Neural progenitor cell (in vitro differentiated cells): ENCODE results near the gene NAV1. TPM values are rescaled to one million over a fixed set of nuclear protein-coding genes. Genes with fewer than 3 reads are reported as not detected.
A peak's percentile ranks its signal among the peaks of the same experiment; 100 is the strongest.

Experiments
- DNase-seq: peaks from one replicate; pipeline ENCODE4 v3.0.0-alpha.2; 2016; ENCODE audit warnings: low spot score
- H2AFZ ChIP-seq: fragments of 200-600 bp; sonication (generic); replicated peaks from 2 replicates; pipeline ENCODE4 v1.6.1; 2016; ENCODE audit warnings: antibody characterized with exemption
- H3F3A ChIP-seq: fragments of 200-600 bp; sonication (generic); 2 replicates; pipeline ENCODE4 v1.6.1; 2016; ENCODE audit warnings: antibody characterized with exemption, low read depth
- H3K27ac ChIP-seq: fragments of 200-600 bp; sonication (generic); 2 replicates; pipeline ENCODE4 v1.5.1; 2016; ENCODE audit warnings: mild to moderate bottlenecking
- H3K27me3 ChIP-seq: fragments of 200-600 bp; sonication (generic); 2 replicates; pipeline ENCODE4 v1.6.1; 2016; ENCODE audit warnings: mild to moderate bottlenecking, moderate library complexity
- H3K36me3 ChIP-seq: fragments of 200-600 bp; sonication (generic); 2 replicates; pipeline ENCODE4 v1.5.1; 2016
- H3K4me1 ChIP-seq: fragments of 200-600 bp; sonication (generic); 2 replicates; pipeline ENCODE4 v1.6.1; 2016; ENCODE audit warnings: mixed run types
- H3K4me2 ChIP-seq: fragments of 200-600 bp; sonication (generic); 2 replicates; pipeline ENCODE4 v1.6.1; 2016
- H3K4me3 ChIP-seq: fragments of 200-600 bp; sonication (generic); 2 replicates; pipeline ENCODE4 v1.5.1; 2016
- H3K79me2 ChIP-seq: fragments of 200-600 bp; sonication (generic); 2 replicates; pipeline ENCODE4 v1.6.1; 2016; ENCODE audit warnings: low read depth
- H3K9ac ChIP-seq: fragments of 200-600 bp; sonication (generic); 2 replicates; pipeline ENCODE4 v1.6.1; 2016
- H3K9me3 ChIP-seq: fragments of 200-600 bp; sonication (generic); 2 replicates; pipeline ENCODE4 v1.5.1; 2016; ENCODE audit warnings: low read depth
- H4K20me1 ChIP-seq: fragments of 200-600 bp; sonication (generic); 2 replicates; pipeline ENCODE4 v1.6.1; 2016; ENCODE audit warnings: low read depth
- H3K27ac Mint-ChIP-seq: 3 replicates; pipeline ENCODE4 v1.8.0; 2021; ENCODE audit warnings: mixed read lengths
- H3K27me3 Mint-ChIP-seq: 2 replicates; pipeline ENCODE4 v1.8.0; 2022; ENCODE audit warnings: low read depth, mild to moderate bottlenecking, inconsistent platforms, moderate library complexity, mixed read lengths; ENCODE audit not compliant: insufficient read depth
- H3K36me3 Mint-ChIP-seq: 3 replicates; pipeline ENCODE4 v1.8.0; 2021; ENCODE audit warnings: mixed read lengths
- H3K4me1 Mint-ChIP-seq: 3 replicates; pipeline ENCODE4 v1.8.0; 2021; ENCODE audit warnings: mixed read lengths
- H3K4me3 Mint-ChIP-seq: 3 replicates; pipeline ENCODE4 v1.8.0; 2021; ENCODE audit warnings: mild to moderate bottlenecking, moderate library complexity, mixed read lengths
- H3K9me3 Mint-ChIP-seq: 3 replicates; pipeline ENCODE4 v1.8.0; 2020; ENCODE audit warnings: mixed read lengths
- CTCF ChIP-seq: fragments of 200-600 bp; sonication (generic); IDR thresholded peaks from 2 replicates; pipeline ENCODE4 v1.5.1; 2017; ENCODE audit warnings: antibody characterized with exemption, mild to moderate bottlenecking
- EZH2 ChIP-seq: fragments of 200-600 bp; sonication (generic); IDR thresholded peaks from 2 replicates; pipeline ENCODE4 v1.6.1; 2017; ENCODE audit warnings: antibody characterized with exemption, mild to moderate bottlenecking, moderate library complexity
- EZH2phosphoT487 ChIP-seq: fragments of 200-600 bp; sonication (generic); IDR thresholded peaks from 2 replicates; pipeline ENCODE4 v1.6.1; 2017; ENCODE audit warnings: antibody characterized with exemption
- total RNA-seq: library from RNA; depleted of rRNA; stranded (reverse); fragments of >200 nt; gene quantifications from 2 replicates; pipeline ENCODE4 v1.2.3, GENCODE V29; 2015; ENCODE audit warnings: low replicate concordance

NAV1 gene
- total RNA-seq, 1 donor from 2014 or later, result 60.7 TPM

DNA sequence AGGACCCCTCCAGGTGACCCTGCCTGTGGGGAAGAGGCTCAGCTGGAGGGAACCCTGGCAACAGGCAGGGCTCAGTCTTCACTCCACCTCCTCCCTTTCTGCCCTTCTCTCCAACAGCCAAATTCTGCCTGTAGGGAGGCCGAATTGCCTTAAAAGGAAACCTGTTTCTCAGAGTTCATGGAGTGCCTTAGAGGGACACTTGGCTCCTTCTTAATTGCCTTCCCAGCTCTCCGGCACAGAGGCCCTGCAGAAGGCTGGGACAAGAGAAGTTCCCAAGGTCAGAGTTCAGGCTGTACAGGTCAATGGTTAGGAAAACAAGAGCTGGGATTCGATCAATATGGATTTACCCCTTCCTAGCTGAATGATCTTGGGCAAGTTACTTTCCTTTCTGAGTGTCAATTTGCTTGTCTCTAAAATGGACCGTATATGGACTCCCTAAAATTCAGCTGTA is 38.2 kb upstream of the NAV1 start:
- H3K27me3 Mint-ChIP-seq, result peaks cover 9% of the 10 kb centered on the region
- no peak overlapping the region for H3K4me3 ChIP-seq
- no peaks in the 10 kb centered on the region for H3K9me3 ChIP-seq
- peak overlapping the region; percentile 60 for H3K27ac Mint-ChIP-seq
- no peaks in the 10 kb centered on the region for H3K36me3 Mint-ChIP-seq
- H3K4me2 ChIP-seq, result peak overlapping the region; percentile 45
- peaks cover 40% of the 10 kb centered on the region for H3K4me1 ChIP-seq
- no peaks in the 10 kb centered on the region for H3K9me3 Mint-ChIP-seq
- H2AFZ ChIP-seq, result peak overlapping the region; percentile 17
- no peak overlapping the region for H3K4me3 Mint-ChIP-seq
- H3K4me1 Mint-ChIP-seq, result peaks cover 54% of the 10 kb centered on the region
- no peaks in the 10 kb centered on the region for H4K20me1 ChIP-seq
- peaks cover 31% of the 10 kb centered on the region for H3F3A ChIP-seq
- H3K36me3 ChIP-seq, result no peaks in the 10 kb centered on the region
- TF ChIP-seq EZH2phosphoT487 (no peak), EZH2 (no peak), CTCF (no peak)
- no peak overlapping the region for H3K9ac ChIP-seq
- H3K27me3 ChIP-seq, result peaks cover under 1% of the 10 kb centered on the region
- no peak overlapping the region for H3K27ac ChIP-seq
- peak; percentile 46 for DNase-seq
- H3K79me2 ChIP-seq, result no peaks in the 10 kb centered on the region

DNA sequence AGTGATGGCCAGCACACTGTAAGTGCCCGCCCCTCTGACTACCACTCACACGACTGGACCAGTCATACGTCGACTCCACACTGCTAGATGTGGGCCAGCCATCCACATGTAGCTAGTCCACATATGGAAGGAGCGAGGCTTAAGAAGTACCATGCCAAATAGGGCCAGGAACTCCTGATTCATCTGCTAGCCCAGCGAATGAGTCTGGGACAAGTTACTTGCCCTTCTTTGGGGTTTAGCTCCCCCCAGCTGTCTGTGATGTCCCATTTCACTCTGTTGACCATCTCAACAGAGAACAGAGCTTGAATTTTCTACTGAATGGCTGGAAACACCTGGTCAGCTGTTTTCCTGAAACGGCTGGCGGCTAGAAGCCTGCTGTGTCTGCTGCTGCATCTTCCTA is 37.8 kb upstream of the NAV1 start:
- Mint-ChIP-seq H3K4me3 (no peak overlapping the region), H3K36me3 (no peaks in the 10 kb centered on the region), H3K9me3 (no peaks in the 10 kb centered on the region), H3K4me1 (peaks cover 54% of the 10 kb centered on the region), H3K27ac (peak overlapping the region; percentile 60), H3K27me3 (peaks cover 9% of the 10 kb centered on the region)
- no peaks in the 10 kb centered on the region for H4K20me1 ChIP-seq
- peaks cover 33% of the 10 kb centered on the region for H3F3A ChIP-seq
- H3K9ac ChIP-seq, result no peak overlapping the region
- no peak overlapping the region for H2AFZ ChIP-seq
- DNase-seq, result no peak
- no peak overlapping the region for H3K27ac ChIP-seq
- H3K4me3 ChIP-seq, result no peak overlapping the region
- TF ChIP-seq EZH2phosphoT487 (no peak), EZH2 (no peak), CTCF (no peak)
- H3K27me3 ChIP-seq, result peaks cover 4% of the 10 kb centered on the region
- H3K9me3 ChIP-seq, result no peaks in the 10 kb centered on the region
- H3K4me2 ChIP-seq, result peak overlapping the region; percentile 45
- H3K79me2 ChIP-seq, result no peaks in the 10 kb centered on the region
- H3K4me1 ChIP-seq, result peaks cover 40% of the 10 kb centered on the region
- no peaks in the 10 kb centered on the region for H3K36me3 ChIP-seq

DNA sequence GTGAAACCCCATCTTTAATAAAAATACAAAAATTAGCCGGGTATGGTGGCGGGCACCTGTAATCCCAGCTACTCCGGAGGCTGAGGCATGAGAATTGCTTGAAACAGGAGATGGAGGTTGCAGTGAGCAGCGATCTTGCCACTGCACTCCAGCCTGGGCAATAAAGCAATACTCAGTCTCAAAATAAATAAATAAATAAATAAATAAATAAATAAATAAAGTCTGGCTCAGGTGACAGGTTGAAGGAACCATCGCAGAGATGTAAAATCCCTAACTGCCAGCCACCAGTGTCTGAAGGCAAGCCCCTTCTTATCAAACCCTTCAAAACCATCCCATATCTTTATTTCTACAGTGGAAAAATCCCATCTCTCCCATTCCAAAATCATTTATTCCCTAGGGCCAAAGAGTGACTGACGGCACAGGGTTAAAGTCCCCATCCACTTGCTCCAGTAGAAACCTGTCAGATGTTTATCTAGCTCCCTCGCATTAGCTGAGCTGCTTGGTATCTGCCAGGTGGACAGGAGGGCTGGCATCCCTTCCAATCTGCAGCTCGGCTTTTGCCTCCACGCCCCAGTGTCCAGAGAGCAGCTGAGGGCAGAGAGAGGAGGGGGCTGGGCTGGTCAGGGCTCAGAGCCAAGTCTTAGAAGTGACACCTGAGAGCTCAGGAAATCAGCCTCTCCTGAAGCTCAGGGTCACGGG is 37.0 kb upstream of the NAV1 start:
- peak overlapping the region; percentile 12 for H3K27ac Mint-ChIP-seq
- no peak for TF ChIP-seq EZH2phosphoT487
- TF ChIP-seq CTCF, result no peak
- TF ChIP-seq EZH2, result no peak
- no peaks in the 10 kb centered on the region for H3K36me3 ChIP-seq
- no peaks in the 10 kb centered on the region for H3K9me3 Mint-ChIP-seq
- H3K9me3 ChIP-seq, result no peaks in the 10 kb centered on the region
- no peak overlapping the region for H2AFZ ChIP-seq
- peaks cover 9% of the 10 kb centered on the region for H3K27me3 Mint-ChIP-seq
- no peak overlapping the region for H3K9ac ChIP-seq
- H3K4me2 ChIP-seq, result no peak overlapping the region
- H3K4me1 ChIP-seq, result peaks cover 43% of the 10 kb centered on the region
- DNase-seq, result no peak
- no peak overlapping the region for H3K4me3 ChIP-seq
- peaks cover 52% of the 10 kb centered on the region for H3K4me1 Mint-ChIP-seq
- H3K27ac ChIP-seq, result no peak overlapping the region
- no peak overlapping the region for H3K4me3 Mint-ChIP-seq
- peaks cover 36% of the 10 kb centered on the region for H3F3A ChIP-seq
- H4K20me1 ChIP-seq, result no peaks in the 10 kb centered on the region
- H3K27me3 ChIP-seq, result peaks cover 13% of the 10 kb centered on the region
- no peaks in the 10 kb centered on the region for H3K79me2 ChIP-seq
- no peaks in the 10 kb centered on the region for H3K36me3 Mint-ChIP-seq
